ENCODE data around the gene CFAP73.
"Not testable (repeated sequence)": the region's sequence is repeated elsewhere in the genome, so short reads cannot be mapped to it uniquely, and the experiment has no call there.

The CFAP73 gene

GRCh38 chr12:113137861-113138783 lies 11.4 kb upstream of the CFAP73 start:
- TF ChIP-seq CTCF (conservative IDR thresholded peaks at IDR 0.05; ENCODE audit: low read depth) = no peak
- CTCF ChIA-PET = interaction anchor here (0.5 to 1.7 kb wide), 4 partner anchors 15 to 238 kb away, joined by 3 to 6 read pairs (median 4); no protein-coding TSS in a partner anchor
- POLR2A ChIA-PET (ENCODE audit: low non-redundant PET) = no interaction called here
- DNase-seq (ENCODE audit: low spot score) = no peak
- no peak overlapping the region for H3K27ac ChIP-seq

DNA sequence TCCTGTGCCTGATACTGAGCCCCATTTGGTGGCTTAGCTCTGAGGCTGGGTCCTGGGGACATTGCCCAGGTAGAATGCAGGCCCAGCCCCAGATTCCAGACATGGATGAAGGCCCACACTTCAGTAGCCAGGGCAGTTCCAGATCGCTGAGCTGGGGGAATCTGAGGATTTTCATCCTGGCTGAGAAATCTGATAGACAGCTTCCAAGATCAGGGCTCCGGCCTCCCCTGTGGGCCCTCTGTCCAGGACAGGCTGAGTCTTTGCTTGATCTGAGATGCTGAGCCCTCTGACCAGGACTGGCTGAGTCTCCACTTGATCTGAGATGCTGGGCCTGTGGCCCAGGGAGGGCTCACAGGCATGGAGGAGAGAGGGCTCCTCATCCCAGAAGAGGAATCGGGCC lies 10.7 kb upstream of the CFAP73 start:
- no peak for TF ChIP-seq CTCF (conservative IDR thresholded peaks at IDR 0.05; ENCODE audit: low read depth)
- no peak for DNase-seq (ENCODE audit: low spot score)
- ChIA-PET POLR2A (ENCODE audit: low non-redundant PET) (no interaction called here), CTCF (interaction anchor here (0.5 to 1.7 kb wide), 2 partner anchors 14 to 239 kb away, joined by 3 to 6 read pairs; no protein-coding TSS in a partner anchor)
- no peak overlapping the region for H3K27ac ChIP-seq

DNA sequence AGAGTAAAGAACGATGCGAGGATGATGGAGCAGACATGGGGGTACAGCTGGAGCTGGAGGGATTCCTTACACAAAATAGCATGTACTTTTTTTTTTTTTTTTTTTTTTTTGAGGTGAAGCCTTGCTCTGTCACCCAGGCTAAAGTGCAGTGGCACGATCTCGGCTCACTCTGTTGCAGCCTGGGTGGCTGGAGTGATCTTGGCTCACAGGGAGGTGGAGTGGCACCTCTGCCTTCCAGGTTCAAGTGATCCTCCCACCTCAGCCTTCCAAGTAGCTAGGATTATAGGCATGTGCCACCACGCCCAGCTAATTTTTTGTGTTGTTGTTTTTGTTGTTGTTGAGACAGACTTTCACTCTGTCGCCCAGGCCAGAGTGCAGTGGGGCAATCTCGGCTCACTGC lies 8.8 kb upstream of the CFAP73 start:
- TF ChIP-seq CTCF (conservative IDR thresholded peaks at IDR 0.05; ENCODE audit: low read depth) = no peak
- ChIA-PET POLR2A (ENCODE audit: low non-redundant PET) (no interaction called here), CTCF (interaction anchor here (0.8 kb wide), 1 partner anchor 105 kb away, joined by 4 read pairs; no protein-coding TSS in a partner anchor)
- DNase-seq (ENCODE audit: low spot score) = no peak
- no peak overlapping the region for H3K27ac ChIP-seq

GRCh38 chr12:113141716-113142115 lies 7.8 kb upstream of the CFAP73 start:
- H3K27ac ChIP-seq; DNase-seq (ENCODE audit: low spot score); POLR2A ChIA-PET (ENCODE audit: low non-redundant PET): not testable (repeated sequence)
- CTCF ChIA-PET = interaction anchor here (1.5 kb wide), 1 partner anchor 12 kb away, joined by 3 read pairs; no protein-coding TSS in a partner anchor

DNA sequence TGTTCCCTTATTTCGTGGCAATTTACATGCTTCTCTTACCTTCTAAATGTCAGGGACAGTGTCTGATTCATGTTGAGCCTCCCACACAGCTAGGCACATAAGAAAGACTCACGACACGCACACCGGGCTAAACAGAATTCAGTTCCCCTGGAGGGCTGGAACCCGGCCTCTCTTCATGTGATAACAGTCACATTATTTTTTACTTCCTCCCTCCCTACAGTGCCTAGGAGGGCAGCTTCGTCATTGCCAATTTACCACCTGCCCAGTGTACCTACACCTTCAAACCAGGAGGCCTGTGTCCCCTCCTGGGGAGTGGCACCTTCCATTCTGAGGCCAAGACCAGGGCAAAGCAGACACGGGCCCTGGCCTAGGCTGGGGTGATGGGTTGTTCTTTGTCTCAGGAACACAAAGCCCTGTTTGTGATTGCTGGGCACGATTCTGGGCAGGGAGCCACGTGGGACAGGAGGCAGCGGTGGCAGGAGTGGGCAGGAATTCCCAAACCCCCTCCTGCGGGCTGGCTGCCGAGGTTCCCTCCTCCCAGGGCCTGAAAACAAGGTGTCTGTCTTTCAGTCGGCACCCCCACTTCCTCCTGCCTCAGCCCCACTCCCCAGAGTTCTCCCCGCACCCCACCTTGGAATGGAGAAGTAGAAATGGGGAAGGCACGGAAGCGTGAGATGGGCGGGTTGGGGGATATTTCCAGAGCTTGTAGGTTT lies 7.2 kb upstream of the CFAP73 start:
- no peak for DNase-seq (ENCODE audit: low spot score)
- H3K27ac ChIP-seq = no peak overlapping the region
- CTCF ChIA-PET = interaction anchor here (0.7 to 1.5 kb wide), 2 partner anchors 11 to 97 kb away, joined by 3 read pairs; no protein-coding TSS in a partner anchor
- POLR2A ChIA-PET (ENCODE audit: low non-redundant PET) = no interaction called here
- TF ChIP-seq CTCF (conservative IDR thresholded peaks at IDR 0.05; ENCODE audit: low read depth) = no peak

DNA sequence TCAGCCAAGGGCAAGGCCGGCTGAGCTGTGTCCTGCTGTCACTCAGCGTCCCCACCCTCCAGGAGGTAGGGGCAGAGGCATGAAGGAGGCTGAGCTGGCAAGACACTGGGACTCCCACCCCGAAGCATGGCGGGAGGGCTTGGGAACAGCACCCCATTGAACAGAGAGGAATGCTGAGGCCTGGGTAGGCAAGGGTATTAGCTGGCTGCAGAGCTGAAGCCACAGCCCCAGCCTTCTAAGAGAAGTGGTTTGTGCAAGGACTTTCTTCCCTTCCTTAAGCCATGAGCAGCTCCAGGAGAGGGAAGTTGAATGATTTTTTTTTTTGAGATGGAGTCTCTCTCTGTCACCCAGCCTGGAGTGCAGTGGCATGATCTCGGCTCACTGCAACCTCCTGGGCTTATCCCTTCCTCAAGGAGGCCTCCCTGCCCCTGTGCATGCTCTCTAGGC lies 6.6 kb upstream of the CFAP73 start:
- CTCF ChIA-PET = interaction anchor here (0.7 to 1.5 kb wide), 2 partner anchors 10 to 97 kb away, joined by 3 read pairs; no protein-coding TSS in a partner anchor
- DNase-seq (ENCODE audit: low spot score) = no peak
- H3K27ac ChIP-seq = no peak overlapping the region
- POLR2A ChIA-PET (ENCODE audit: low non-redundant PET) = no interaction called here
- no peak for TF ChIP-seq CTCF (conservative IDR thresholded peaks at IDR 0.05; ENCODE audit: low read depth)
